ENCODE measurements around the gene BTF3.

GRCh38 chr5:73459366-73459765 is 38.9 kb upstream of the BTF3 start:
- TF ChIP-seq POLR2A (IDR thresholded peaks at IDR 0.05) (no peak), CTCF (IDR thresholded peaks at IDR 0.05 in 8 of 11, conservative IDR thresholded peaks at IDR 0.05 in 3 of 11) (no peak), POLR2AphosphoS5 (IDR thresholded peaks at IDR 0.05) (no peak)

Data from spleen (tissue), 7 donors.